ENCODE results near the gene CCDC40.
"Not testable (repeated sequence)": the region's sequence is repeated elsewhere in the genome, so short reads cannot be mapped to it uniquely, and the experiment has no call there.

Gene CCDC40

GRCh38 chr17:80036715-80037477 lies 454 bp downstream of the CCDC40 start:
- FAIRE-seq: no peak
- DNase-seq (ENCODE audit: insufficient read length, low spot score): no peak

GRCh38 chr17:80043963-80044362 lies 7.5 kb downstream of the CCDC40 start:
- DNase-seq (ENCODE audit: insufficient read length, low spot score) (no peak), FAIRE-seq (no peak)

- DNase-seq (ENCODE audit: insufficient read length, low spot score): no peak
- no peak for FAIRE-seq
These were observed 9.3 kb downstream of the CCDC40 start for GRCh38 chr17:80045703-80046102.

- DNase-seq (ENCODE audit: insufficient read length, low spot score); FAIRE-seq: not testable (repeated sequence)
These were observed 10.3 kb downstream of the CCDC40 start for GRCh38 chr17:80046709-80047108.

- FAIRE-seq (no peak), DNase-seq (ENCODE audit: insufficient read length, low spot score) (no peak)
These were observed 10.7 kb downstream of the CCDC40 start for GRCh38 chr17:80047176-80047575.

- no peak for FAIRE-seq
- DNase-seq (ENCODE audit: insufficient read length, low spot score): no peak
These were observed 13.5 kb downstream of the CCDC40 start for GRCh38 chr17:80049986-80050385.

- no peak for DNase-seq (ENCODE audit: insufficient read length, low spot score)
- no peak for FAIRE-seq
These were observed 14.3 kb downstream of the CCDC40 start for GRCh38 chr17:80050706-80051105.

GRCh38 chr17:80051681-80052080 lies 15.2 kb downstream of the CCDC40 start:
- FAIRE-seq: no peak
- DNase-seq (ENCODE audit: insufficient read length, low spot score): no peak

- FAIRE-seq: no peak
- DNase-seq (ENCODE audit: insufficient read length, low spot score): no peak
These were observed 16.7 kb downstream of the CCDC40 start for GRCh38 chr17:80053102-80053501.

GRCh38 chr17:80055597-80055996 lies 19.2 kb downstream of the CCDC40 start:
- FAIRE-seq: no peak
- no peak for DNase-seq (ENCODE audit: insufficient read length, low spot score)

GRCh38 chr17:80058311-80058955 lies 22.0 kb downstream of the CCDC40 start:
- no peak for DNase-seq (ENCODE audit: insufficient read length, low spot score)

GRCh38 chr17:80060644-80061043 lies 24.2 kb downstream of the CCDC40 start:
- FAIRE-seq (no peak), DNase-seq (ENCODE audit: insufficient read length, low spot score) (no peak)

More at GRCh38 chr17:80058311-80058955, 22.0 kb downstream of the CCDC40 start:
- FAIRE-seq: no peak

- DNase-seq (ENCODE audit: insufficient read length, low spot score): no peak
- no peak for FAIRE-seq
These were observed 25.0 kb downstream of the CCDC40 start for GRCh38 chr17:80061421-80061820.

GRCh38 chr17:80063830-80064585 lies 27.6 kb downstream of the CCDC40 start:
- DNase-seq (ENCODE audit: insufficient read length, low spot score) (no peak), FAIRE-seq (no peak)

GRCh38 chr17:80064696-80065095 lies 28.3 kb downstream of the CCDC40 start:
- FAIRE-seq: no peak
- DNase-seq (ENCODE audit: insufficient read length, low spot score): no peak

GRCh38 chr17:80065478-80066170 lies 29.2 kb downstream of the CCDC40 start:
- DNase-seq (ENCODE audit: insufficient read length, low spot score): no peak
- no peak for FAIRE-seq

GRCh38 chr17:80067393-80067986 lies 31.0 kb downstream of the CCDC40 start:
- DNase-seq (ENCODE audit: insufficient read length, low spot score) (no peak), FAIRE-seq (no peak)

- DNase-seq (ENCODE audit: insufficient read length, low spot score) (no peak), FAIRE-seq (no peak)
These were observed 32.1 kb downstream of the CCDC40 start for GRCh38 chr17:80068301-80069222.

- DNase-seq (ENCODE audit: insufficient read length, low spot score) (no peak), FAIRE-seq (no peak)
These were observed 34.1 kb downstream of the CCDC40 start for GRCh38 chr17:80070375-80071115.

Data from GM19239 (cell line).